Thyroid gland (tissue), 4 donors: ENCODE data around the gene ATP5PB. TPM values are rescaled to one million over a fixed set of nuclear protein-coding genes. Genes with fewer than 3 reads are reported as not detected.

ENCODE experiments used
- DNase-seq, 2 donors: peaks; one replicate each; pipeline ENCODE4 v3.0.0-alpha.2; 2019
- H3K27ac ChIP-seq, 3 donors: fragments of 200-600 bp; sonication (generic); 1 replicate in 2 of 3; 2 replicates in 1 of 3; pipeline ENCODE4 v1.5.1; 2016 to 2019; ENCODE audit warnings: mild to moderate bottlenecking in 1 of 3, moderate library complexity in 1 of 3
- H3K27me3 ChIP-seq: fragments of 200-600 bp; sonication (generic); one replicate; pipeline ENCODE4 v1.5.1; 2019
- H3K36me3 ChIP-seq, 2 donors: fragments of 200-600 bp; sonication (generic); one replicate each; pipeline ENCODE4 v1.5.1; 2016 to 2019
- H3K4me1 ChIP-seq, 2 donors: fragments of 200-600 bp; sonication (generic); one replicate each; pipeline ENCODE4 v1.5.1; 2017 to 2019
- H3K4me3 ChIP-seq, 3 donors: fragments of 200-600 bp; sonication (generic); replicated peaks in 1 of 3; 1 replicate in 2 of 3; 2 replicates in 1 of 3; pipeline ENCODE4 v1.5.1; 2016; ENCODE audit warnings: mild to moderate bottlenecking in 1 of 3
- H3K9me3 ChIP-seq: fragments of 200-600 bp; sonication (generic); one replicate; pipeline ENCODE4 v1.5.1; 2017
- CTCF ChIP-seq, 6 experiments: fragments of 200-600 bp in 3 of 6; fragments of 450-650 bp in 3 of 6; sonication (generic) in 3 of 6; IDR thresholded peaks; one replicate each; pipeline ENCODE4 v1.5.1; 2016 to 2019; ENCODE audit warnings: antibody characterized with exemption in 6 of 6, mild to moderate bottlenecking in 2 of 6, inconsistent platforms in 1 of 6, moderate library complexity in 1 of 6
- POLR2A ChIP-seq, 2 donors: fragments of 450-650 bp; IDR thresholded peaks; one replicate each; pipeline ENCODE4 v1.6.1; 2017; ENCODE audit warnings: antibody characterized with exemption in 2 of 2, mild to moderate bottlenecking in 2 of 2, moderate library complexity in 1 of 2
- WGBS, 2 donors: methylation state at CpG; one replicate each; pipeline ENCODE4 v1.1.5; 2017; 5-methylcytosine and 5-hydroxymethylcytosine counted together
- intact Hi-C: fragments of 100-400 bp; cut with DNase I; formaldehyde crosslinking; loops from one replicate; pipeline ENCODE4 v1.15.1; 2023
- total RNA-seq, 4 donors: library from RNA; depleted of rRNA; stranded (reverse); fragments of >200 nt; gene quantifications; one replicate each; pipeline ENCODE4 v1.2.3, GENCODE V29; 2016

The ATP5PB gene
- total RNA-seq, 4 donors from 2014 or later = 128 to 252 (median 193) TPM

GRCh38 chr1:111476761-111477309, 27.6 kb downstream of the ATP5PB start:
- WGBS, 2 donors = 57 to 72% methylated on average over 2 of the region's 2 CpGs
- no peak for TF ChIP-seq POLR2A (IDR thresholded peaks at IDR 0.05)
- no peak for TF ChIP-seq CTCF (IDR thresholded peaks at IDR 0.05)
- H3K36me3 ChIP-seq = no peaks in the 10 kb centered on the region
- H3K27me3 ChIP-seq = no peaks in the 10 kb centered on the region
- H3K9me3 ChIP-seq = no peaks in the 10 kb centered on the region
- H3K4me1 ChIP-seq = no peaks in the 10 kb centered on the region
- intact Hi-C loops = no loop called here
- no peak overlapping the region for H3K27ac ChIP-seq
- no peak overlapping the region for H3K4me3 ChIP-seq
- DNase-seq = no peak

GRCh38 chr1:111480674-111481073, 31.4 kb downstream of the ATP5PB start:
- Histone ChIP-seq H3K36me3 (no peaks in the 10 kb centered on the region), H3K4me1 (no peaks in the 10 kb centered on the region), H3K4me3 (no peak overlapping the region), H3K27ac (no peak overlapping the region), H3K27me3 (no peaks in the 10 kb centered on the region), H3K9me3 (no peaks in the 10 kb centered on the region)
- WGBS, 2 donors = 76 to 87% methylated on average over 1 of the region's 1 CpG
- intact Hi-C loops = loop anchor here (10.0 kb wide), 1 partner anchor 274 kb away; the partner anchor contains the start of gene DDX20
- TF ChIP-seq CTCF (IDR thresholded peaks at IDR 0.05) (no peak), POLR2A (IDR thresholded peaks at IDR 0.05) (no peak)
- no peak for DNase-seq

- Histone ChIP-seq H3K4me1 (no peaks in the 10 kb centered on the region), H3K36me3 (no peaks in the 10 kb centered on the region), H3K9me3 (no peaks in the 10 kb centered on the region), H3K27me3 (no peaks in the 10 kb centered on the region), H3K27ac (no peak overlapping the region), H3K4me3 (no peak overlapping the region)
- intact Hi-C loops = loop anchor here (10.0 kb wide), 1 partner anchor 273 kb away; the partner anchor contains the start of gene DDX20
- WGBS, 2 donors = 34 to 35% methylated on average over 8 of the region's 8 CpGs
- peak; percentile 80 to 83 for DNase-seq
- TF ChIP-seq POLR2A (IDR thresholded peaks at IDR 0.05) (no peak), CTCF (IDR thresholded peaks at IDR 0.05) (peak; percentile 19 to 83 (median 70))
Observed at GRCh38 chr1:111481387-111482221, 32.3 kb downstream of the ATP5PB start.

- H3K9me3 ChIP-seq = no peaks in the 10 kb centered on the region
- intact Hi-C loops = loop anchor here (10.0 kb wide), 1 partner anchor 272 kb away; the partner anchor contains the start of gene DDX20
- WGBS, 2 donors = 59 to 81% methylated on average over 3 of the region's 3 CpGs
- H3K27me3 ChIP-seq = no peaks in the 10 kb centered on the region
- H3K4me3 ChIP-seq = no peak overlapping the region
- H3K27ac ChIP-seq = no peak overlapping the region
- DNase-seq = no peak
- TF ChIP-seq CTCF (IDR thresholded peaks at IDR 0.05) (no peak), POLR2A (IDR thresholded peaks at IDR 0.05) (no peak)
- no peaks in the 10 kb centered on the region for H3K4me1 ChIP-seq
- no peaks in the 10 kb centered on the region for H3K36me3 ChIP-seq
Observed at GRCh38 chr1:111483166-111483565, 33.9 kb downstream of the ATP5PB start.

- Histone ChIP-seq H3K36me3 (no peaks in the 10 kb centered on the region), H3K27ac (no peak overlapping the region), H3K4me1 (no peaks in the 10 kb centered on the region), H3K9me3 (no peaks in the 10 kb centered on the region), H3K27me3 (no peaks in the 10 kb centered on the region), H3K4me3 (no peak overlapping the region)
- TF ChIP-seq POLR2A (IDR thresholded peaks at IDR 0.05) (no peak), CTCF (IDR thresholded peaks at IDR 0.05) (no peak)
- WGBS, 2 donors = 90 to 92% methylated on average over 2 of the region's 2 CpGs
- no peak for DNase-seq
- intact Hi-C loops = loop anchor here (10.0 kb wide), 1 partner anchor 271 kb away; the partner anchor contains the start of gene DDX20
Observed at GRCh38 chr1:111483876-111484275, 34.6 kb downstream of the ATP5PB start.
